Measurements from ENCODE around the gene AKAP1.

GRCh38 chr17:57125866-57126265 lies 40.8 kb downstream of the AKAP1 start:
- TF ChIP-seq EZH2phosphoT487 (IDR thresholded peaks at IDR 0.05; ENCODE audit: insufficient read depth, low read depth) (no peak), EZH2 (IDR thresholded peaks at IDR 0.05; ENCODE audit: insufficient read depth, poor library complexity, severe bottlenecking) (no peak)
